Stromal cell of bone marrow (primary cell): ENCODE data around the gene ABCB8.
"Not testable (repeated sequence)": the region's sequence is repeated elsewhere in the genome, so short reads cannot be mapped to it uniquely, and the experiment has no call there.

ENCODE experiments used
- DNase-seq: peaks from one replicate; pipeline ENCODE4 v3.0.0-alpha.2; 2012; ENCODE audit warnings: low read depth

ABCB8 gene

GRCh38 chr7:150998341-150998740 lies 29.9 kb upstream of the ABCB8 start:
- no peak for DNase-seq

GRCh38 chr7:150999001-150999400 lies 29.2 kb upstream of the ABCB8 start:
- DNase-seq = no peak

- DNase-seq = no peak
Observed at GRCh38 chr7:150999497-151000230, 28.6 kb upstream of the ABCB8 start.

GRCh38 chr7:151000897-151001495 lies 27.3 kb upstream of the ABCB8 start:
- no peak for DNase-seq

GRCh38 chr7:151001546-151001945 lies 26.7 kb upstream of the ABCB8 start:
- DNase-seq = no peak

- DNase-seq = no peak
Observed at GRCh38 chr7:151003572-151003971, 24.7 kb upstream of the ABCB8 start.

GRCh38 chr7:151005566-151005965 lies 22.7 kb upstream of the ABCB8 start:
- no peak for DNase-seq

- no peak for DNase-seq
Observed at GRCh38 chr7:151006590-151007300, 21.5 kb upstream of the ABCB8 start.

- DNase-seq = no peak
Observed at GRCh38 chr7:151007469-151007898, 20.8 kb upstream of the ABCB8 start.

GRCh38 chr7:151008143-151008510 lies 20.1 kb upstream of the ABCB8 start:
- no peak for DNase-seq

GRCh38 chr7:151008511-151009323 lies 19.5 kb upstream of the ABCB8 start:
- DNase-seq = no peak

GRCh38 chr7:151009327-151010036 lies 18.8 kb upstream of the ABCB8 start:
- DNase-seq = no peak

GRCh38 chr7:151010037-151010306 lies 18.3 kb upstream of the ABCB8 start:
- no peak for DNase-seq

GRCh38 chr7:151010307-151011096 lies 17.7 kb upstream of the ABCB8 start:
- DNase-seq = no peak

- no peak for DNase-seq
Observed at GRCh38 chr7:151011097-151011409, 17.2 kb upstream of the ABCB8 start.

- DNase-seq = not testable (repeated sequence)
Observed at GRCh38 chr7:151011616-151012015, 16.6 kb upstream of the ABCB8 start.

GRCh38 chr7:151012031-151012692 lies 16.1 kb upstream of the ABCB8 start:
- DNase-seq = no peak

GRCh38 chr7:151012911-151013347 lies 15.3 kb upstream of the ABCB8 start:
- DNase-seq = no peak

- DNase-seq = no peak
Observed at GRCh38 chr7:151013356-151013732, 14.9 kb upstream of the ABCB8 start.

GRCh38 chr7:151013733-151014497 lies 14.3 kb upstream of the ABCB8 start:
- peak; percentile 21 for DNase-seq
